ENCODE data around the gene TMEM250.

DNA sequence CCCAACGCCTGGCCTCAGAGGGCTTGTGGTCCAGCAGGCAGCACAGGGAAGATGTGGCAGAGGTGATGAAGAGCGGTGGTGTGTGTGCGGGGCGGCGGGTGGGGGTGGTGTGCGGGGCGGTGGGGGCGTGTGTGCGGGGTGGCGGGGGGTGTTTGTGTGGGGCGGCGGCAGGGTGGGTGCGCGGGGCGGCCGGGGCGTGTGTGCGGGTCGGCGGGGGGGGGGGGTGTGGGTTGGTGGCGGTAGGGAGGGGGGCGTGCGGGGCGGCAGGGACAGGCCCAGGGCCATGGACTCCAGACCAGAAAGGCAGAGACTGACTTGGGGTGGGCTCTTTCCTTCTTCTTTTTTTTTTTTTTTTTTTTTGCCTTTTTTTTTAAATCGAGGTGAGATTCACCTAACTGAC is 19.1 kb downstream of the TMEM250 start:
- no peak for TF ChIP-seq POLR2A (IDR thresholded peaks at IDR 0.05; ENCODE audit: low read depth, low read length)
- no peak for TF ChIP-seq POU2F2 (IDR thresholded peaks at IDR 0.05; ENCODE audit: low read depth, low read length)
